ENCODE data around the gene TNNI2.

Gene TNNI2

DNA sequence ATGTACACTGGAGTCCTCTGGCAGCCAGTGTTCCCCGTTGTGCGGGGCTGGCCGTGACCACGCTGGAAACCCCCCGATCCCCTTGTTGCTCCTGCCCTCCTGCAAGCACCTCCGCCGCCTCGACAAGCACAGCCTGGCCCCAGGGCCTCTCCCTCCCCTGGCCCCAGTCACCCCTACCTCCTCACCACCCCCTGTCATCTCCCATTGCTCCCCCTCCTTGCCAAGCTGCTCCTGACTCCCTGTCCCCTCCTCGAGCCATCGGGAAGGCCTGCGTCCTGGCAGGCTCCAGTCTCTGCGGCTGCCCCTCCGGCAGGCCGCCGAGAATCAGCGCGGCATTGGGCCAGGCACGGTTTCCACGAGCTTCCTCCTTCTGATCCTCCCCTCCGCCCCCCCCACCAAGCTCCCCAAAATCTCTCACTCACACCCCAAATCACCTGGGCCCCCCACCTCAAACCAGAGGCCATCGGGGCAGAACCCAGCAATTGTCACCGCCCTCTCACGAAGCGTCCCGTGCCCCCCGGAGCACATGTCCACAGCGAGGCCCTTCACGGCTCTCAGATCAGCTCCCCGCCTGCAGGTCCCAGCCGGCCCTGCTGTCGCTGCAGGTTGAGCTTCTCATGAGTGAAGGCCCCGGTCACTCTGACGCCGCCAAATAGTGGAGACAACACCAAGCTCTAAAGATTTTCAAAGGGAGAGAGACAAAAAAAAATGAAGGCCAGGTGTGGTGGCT lies 8.4 kb downstream of the TNNI2 start:
- DNase-seq = no peak

DNA sequence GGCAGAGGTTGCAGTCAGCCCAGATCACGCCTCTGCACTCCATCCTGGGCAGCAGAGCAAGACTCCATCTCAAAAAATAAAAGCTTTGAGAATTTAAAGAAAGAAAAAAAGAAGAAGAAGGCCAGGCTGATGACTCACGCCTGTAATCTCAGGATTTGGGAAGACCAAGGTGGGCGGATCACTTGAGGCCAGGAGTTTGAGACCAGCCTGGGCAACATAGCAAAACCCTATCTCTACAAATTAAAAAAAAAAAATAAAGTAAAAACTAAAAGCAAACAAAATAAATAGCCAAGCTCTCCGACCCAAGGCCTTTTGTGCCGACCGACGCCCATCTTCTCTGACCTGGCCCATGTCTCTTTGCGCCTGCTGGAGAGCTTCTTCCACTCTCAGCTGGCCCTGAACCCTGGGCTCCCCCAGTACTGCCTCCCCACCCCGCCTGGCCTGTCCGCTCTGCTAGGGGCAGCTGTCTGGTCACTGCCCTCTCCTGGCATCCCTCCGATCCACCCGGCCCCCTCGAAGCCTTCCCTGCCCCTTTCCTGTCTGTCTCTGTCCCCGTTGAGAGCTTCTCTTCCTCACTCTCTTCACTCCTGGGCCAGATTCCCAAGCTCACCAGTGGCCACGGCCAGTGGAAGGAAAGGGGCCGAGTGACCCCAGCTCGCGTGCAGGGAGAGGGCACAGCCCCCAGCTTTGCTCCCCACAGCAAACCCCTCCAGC lies 9.3 kb downstream of the TNNI2 start:
- DNase-seq = no peak

DNA sequence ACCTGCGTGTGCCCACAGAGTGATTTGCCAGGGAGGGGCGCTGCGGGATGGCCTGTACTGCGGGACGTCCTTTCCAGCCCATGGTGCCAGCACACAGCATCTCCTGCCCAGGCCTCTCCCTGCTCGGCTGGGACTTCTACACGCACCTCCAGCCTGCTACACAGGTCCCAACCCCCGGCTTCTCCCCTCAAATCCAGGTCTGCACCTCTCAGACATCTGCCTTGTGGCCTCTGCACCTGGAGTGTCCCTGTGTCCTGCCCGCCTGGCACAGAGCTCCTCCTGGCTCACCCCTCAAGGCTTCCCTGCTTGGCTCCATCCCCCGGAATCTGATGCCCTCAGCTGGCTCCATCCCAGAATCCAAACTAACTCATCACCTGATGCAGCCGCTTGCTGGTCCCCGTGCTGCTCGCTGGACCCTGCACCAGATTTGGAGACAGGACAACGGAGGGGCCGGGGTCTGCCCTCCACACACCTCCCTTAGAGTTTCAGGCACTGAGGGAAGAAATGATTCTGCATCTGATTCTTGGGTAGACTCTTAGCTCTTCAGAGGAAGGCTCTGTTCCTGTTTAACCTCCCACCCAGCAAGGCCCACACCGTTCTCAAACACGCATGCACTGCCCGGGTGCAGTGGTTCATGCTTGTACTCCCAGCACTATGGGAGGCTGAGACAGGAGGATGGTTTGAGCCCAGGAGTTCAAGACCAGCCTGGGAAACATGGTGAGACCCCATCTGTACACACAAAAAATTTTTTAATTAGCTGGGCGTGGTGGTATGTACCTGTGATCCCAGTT lies 10.1 kb downstream of the TNNI2 start:
- DNase-seq = no peak

DNA sequence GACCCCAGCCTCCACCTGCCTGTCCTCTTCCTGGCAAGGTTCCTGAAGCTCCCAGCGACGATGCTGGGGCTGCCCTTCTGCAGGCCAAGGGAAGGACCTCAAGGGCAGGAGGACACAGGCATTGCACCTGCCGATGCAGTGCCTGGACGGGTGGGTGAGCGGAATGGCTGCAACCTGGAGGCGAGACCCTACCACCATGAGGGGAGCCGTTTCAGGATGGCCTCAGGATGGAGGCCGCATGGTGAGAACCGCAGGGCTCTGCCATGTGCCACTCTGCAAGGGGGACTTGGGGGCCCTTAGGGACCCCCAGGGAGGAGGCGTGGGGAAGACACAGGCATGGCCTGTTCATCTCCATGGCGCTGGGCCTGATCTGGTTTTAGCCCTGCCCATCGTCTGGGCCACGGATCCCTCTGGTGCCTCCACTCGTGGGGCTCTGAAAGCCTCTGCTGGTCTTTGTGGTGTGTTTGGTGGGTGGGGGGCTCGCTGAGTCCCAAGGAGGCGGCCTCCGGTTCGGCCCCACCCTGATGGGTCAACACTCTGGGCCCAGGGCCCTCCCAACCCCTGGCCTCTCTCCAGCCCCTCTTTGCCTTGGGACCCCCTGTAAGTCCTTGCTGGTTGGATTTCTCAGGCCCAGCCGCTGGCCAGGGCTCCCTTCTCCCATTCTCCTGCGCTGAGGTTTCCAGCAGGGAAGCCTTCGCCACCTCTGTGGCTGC lies 12.8 kb downstream of the TNNI2 start:
- DNase-seq = no peak

DNA sequence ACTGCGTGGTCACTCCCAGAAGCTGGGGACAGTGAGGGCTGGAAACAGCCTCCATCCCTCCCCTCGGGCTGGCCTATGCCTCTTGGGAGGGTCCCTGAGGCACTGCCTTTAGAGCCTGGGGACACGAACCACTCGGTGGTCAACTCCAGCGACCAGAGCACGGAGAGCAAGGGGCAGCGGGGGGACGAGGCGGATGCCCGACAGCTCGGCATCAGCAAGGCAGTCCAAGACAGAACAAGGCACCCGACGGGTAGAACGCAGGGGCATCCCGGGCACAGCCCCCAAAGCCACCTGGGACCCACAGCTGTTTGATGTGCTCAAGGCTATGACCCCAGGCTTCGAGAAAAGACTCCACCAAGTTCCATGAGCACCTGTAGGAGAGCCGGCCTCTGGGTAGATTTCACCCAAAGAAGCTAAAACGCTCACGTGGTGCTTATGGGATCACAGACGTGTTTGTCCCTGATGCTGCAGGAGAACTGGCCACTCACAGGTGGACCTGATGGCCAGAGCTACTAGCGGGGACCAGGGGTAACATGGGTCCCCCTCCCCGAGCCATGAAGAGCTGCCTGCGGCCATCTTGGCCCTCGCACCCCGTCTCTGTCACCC lies 13.6 kb downstream of the TNNI2 start:
- DNase-seq = no peak

DNA sequence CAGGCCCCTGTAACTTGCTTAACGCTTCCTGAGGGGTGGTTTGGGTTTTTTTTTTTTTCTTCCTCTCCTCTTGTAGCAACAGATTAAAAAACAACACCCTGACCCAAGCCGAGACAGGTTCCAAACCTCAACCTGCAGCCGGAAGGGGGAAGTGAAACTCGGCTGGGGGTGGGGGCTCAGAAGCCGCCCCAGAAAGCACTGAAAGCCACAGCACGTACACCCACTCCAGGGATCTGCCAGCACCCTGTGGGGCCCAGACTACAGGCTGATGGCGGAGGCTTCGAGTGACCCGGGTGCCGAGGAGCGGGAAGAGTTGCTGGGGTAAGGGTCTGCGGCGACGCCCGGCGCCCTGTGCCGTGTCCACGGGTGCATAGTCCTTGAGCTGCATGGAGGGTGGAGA lies 14.1 kb downstream of the TNNI2 start, which contains the start of gene LSP1:
LSP1 (plus strand) TSS at position 208 of the 400 bp plus-strand sequence; CDS start at position 269, 61 bp downstream.
- DNase-seq = no peak

DNA sequence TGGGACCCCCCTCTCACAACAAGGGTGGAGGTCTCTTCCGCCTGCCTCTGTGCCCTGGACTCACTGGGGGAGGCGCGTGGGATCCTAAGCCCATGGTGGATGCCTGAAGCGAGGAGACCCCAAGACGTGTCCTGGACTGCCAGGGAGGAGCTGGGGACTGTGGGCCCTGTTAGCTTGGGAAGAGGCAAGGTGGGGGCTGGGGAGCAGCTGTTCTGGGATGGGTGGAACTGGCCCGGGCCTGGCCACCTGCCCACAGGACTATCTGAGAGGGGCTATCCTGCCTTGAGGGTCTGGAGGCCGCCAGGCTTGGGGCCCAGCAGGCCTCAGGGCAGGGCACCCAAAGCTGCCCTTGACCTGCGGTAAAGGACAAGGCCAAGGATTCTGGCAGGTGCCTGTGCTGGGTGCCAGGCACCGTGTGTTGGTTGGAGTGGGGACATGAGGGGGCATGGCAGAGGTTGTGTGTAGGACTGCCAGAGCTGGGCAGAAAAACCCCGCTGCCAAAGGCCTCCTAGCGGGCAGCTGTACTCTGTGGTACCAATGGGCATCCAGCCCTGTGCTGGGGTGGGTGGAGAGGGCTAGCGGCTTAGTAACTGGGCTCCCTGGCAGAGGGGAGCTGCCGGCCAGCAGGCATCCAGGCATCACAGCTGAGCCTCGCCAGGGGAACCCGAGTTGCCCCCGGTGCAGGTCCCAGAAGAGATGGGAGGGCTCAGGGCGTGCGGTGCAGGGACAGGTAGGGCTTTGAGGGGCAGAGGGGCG lies 14.8 kb downstream of the TNNI2 start:
- DNase-seq = no peak

DNA sequence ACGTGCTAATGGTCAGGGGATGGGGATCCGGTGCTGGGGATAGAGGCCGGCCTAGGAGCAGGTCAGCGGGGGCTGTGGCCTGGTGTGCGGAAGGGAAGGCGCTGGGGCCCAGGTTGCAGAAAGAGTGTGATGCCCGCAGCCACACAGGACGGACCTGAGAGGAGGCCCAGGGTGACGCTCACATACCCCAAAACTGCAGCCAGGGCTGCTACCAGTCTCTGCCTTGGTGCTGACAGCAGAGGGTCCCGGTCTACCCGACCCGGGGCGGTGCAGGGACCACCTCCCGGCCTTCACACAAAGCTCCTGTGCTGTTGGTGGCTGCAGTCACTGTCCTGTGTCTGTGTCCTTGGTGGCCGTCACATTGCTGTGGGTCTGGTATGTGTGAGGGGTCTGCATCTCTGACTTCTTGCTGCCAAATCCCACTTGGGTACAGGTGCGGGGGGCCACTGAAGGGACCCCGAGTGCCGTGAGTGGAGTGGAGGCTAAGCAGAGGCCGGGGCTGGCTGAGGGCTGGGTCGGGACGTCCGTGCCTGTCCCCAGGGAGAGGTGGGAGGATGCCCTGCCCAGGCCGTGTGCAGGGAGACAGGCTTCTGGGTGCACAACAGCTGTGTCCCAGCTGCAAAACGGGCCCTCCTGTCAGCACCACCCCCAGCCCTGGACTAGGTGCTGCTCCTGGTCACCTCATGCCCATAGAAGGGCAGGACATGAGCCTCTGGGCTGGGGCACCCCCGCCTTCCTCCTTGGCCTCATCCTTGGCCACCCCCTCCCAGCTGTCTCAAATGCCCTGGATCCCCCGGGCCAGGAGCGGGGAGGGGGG lies 15.6 kb downstream of the TNNI2 start:
- no peak for DNase-seq

DNA sequence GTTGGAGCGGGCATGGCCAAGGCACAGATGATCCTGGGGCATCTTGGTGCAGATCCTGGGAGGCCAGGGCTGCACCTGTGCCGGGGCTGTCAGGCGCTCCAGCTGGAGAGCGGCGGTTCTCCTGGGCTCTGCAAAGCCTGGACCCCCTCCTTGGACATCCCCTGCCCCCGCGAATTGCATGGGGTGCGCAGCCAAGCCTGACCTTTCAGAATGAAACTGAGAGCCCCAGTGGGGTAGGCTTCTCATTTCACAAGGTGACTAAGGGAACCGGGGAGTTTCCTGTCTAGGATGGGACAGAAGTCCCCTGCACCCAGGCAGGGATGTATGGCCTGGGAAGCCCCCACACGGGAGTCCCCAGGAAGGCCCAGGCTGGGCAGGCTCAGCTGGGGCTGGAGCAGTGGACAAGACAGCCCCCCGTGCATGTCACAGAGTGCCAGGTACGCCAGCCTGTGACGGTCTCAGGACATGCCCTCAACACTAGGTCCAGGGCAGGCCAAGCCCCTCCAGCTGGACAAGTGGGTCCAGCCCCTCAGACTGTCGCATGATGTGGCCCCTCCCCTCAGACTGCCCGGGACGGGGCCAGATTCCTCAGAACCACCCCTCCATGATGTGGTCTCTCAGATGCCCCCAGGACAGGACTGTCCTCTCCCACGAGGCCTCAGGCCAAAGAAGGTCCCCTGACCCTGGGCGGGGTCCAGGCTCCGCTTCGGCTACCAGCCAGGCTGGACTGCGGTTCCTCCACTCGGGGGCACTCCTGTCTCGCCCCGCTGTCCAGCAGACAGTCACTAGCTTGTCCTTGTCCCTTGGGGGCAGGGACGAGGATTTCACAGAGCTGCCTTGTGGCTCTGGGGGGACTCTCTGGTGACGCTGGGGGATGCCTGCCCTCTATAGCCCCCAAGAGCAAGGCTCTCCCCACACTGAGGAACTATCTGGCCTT lies 16.4 kb downstream of the TNNI2 start:
- no peak for DNase-seq

DNA sequence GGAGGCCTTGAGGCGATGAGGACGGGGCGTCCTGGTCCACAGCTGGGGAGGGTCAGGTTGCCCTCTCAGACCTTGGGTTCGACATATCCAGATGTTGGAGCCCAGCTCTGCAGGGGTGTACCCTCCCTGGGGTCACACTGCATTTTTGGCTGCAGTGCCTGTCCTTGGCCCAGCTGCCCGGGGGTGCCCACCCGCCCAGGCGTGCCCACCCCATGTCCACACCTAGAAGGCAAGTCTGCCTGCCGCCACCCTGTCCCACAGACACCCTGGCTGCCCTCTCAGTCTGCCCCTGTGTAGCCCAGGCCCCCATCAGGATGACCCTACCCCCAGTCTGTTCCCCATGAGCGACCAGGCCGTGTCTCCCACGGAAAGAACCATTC lies 17.1 kb downstream of the TNNI2 start:
- DNase-seq = no peak

DNA sequence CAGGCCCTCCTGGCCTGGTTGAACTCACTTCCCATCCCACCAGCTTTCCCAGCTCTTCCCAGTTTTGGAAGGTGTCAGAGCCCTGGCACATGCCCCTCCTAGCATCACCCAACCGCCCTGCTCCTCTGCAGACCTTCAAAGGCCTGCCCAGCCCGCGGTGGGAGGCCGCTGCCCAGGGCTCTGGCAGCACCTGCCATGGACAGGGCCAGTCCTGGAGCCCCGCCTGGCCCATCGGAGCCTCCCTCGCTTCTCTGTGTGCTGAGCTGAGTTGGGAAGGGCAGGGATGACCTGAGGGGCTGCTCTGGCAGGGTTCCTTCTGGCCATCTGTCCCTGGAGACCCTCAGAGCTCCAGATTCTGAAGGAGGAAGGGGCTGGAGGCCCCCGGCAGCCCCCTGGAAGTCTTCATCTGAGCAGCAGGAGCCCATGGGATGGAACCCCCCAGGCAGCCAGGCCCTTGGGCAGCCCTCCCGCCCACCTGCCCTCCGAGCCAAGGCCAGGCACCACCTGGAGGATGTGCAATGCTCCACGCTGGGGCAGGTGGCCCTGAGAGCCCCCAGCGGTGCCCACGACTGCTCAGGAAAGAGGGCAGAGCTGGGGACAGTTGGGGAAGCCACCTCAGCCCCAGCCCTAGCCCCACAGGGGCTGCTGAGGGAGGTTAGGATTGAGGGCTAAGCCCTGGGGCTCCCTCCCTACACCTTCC lies 17.7 kb downstream of the TNNI2 start:
- no peak for DNase-seq

DNA sequence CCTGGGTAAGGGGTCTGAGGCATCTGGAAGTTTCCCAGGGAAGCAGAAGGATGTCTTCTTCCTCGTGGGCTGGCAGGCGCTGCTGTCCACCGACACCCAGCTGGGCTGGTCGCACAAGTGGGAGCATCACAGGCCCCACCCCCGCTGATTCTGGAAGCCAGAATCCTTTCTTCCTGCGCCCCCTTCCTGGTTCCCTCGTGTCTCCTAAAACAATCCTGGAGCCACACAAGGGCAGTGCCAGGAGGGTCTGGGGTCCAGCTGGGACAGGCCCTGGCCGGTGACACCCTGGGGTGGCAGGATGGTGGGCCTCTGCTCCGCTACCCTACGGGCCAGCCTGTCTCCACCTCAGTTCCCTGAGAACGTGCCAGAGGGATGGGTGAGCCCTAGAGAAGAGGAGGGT lies 18.3 kb downstream of the TNNI2 start:
- no peak for DNase-seq

DNA sequence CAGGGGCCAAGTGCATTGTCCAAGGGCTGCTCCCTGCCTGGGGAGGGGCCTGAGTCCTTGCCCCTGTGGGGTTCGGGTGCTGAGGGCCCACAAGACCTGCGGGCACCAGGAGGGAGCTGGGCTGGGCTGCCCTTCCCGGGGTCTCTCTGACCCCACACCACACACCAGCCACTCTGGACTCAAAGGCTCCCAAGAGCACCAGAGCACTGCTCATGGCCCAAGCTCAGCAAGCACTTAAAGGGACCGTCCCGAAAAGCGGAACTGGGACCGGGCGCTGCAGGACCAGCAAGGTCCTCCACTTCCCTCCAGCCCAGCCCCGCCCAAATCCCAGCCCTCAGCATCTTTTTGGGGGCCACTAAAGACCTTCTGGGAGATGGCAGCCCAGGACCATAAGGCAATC lies 19.4 kb downstream of the TNNI2 start:
- DNase-seq = no peak

DNA sequence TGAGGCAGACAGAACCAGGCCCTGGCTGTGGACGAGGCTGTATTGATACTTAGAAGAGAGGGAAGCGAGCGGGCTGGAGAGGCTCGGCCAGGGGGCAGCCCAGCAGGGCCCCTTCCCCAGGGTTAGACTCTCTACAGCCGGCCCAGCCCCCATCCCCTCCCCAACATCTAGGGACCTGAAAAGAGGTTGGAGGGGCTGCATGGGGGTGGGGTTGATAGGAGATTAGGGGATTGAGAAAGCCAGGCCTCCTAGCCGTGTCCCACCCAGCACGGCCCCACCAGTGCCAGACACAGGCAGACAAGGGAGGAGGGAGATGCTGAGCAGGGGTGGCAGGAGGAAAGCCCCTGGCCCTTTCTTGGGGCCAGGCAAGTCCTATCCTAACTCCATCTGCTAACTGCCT lies 19.8 kb downstream of the TNNI2 start:
- no peak for DNase-seq

DNA sequence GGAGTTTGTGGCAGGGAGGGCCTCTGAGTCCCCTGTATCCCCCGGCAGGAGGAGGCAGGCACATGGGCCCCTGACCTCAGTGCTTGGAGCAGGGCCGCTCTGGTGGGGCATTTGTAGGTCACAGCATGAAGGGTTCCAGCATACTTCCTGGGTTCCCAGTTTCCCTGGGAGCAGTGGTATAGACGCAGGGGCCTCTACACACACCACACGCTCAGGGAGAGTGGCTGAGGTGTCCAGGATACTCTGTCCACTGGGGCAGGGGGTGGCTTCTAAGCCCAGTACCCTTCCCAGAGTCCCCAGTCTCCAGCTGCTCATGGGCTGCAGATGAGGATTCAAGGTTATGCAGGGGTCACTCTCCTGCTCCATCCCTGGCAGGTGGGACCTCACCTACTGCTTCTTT lies 20.2 kb downstream of the TNNI2 start:
- DNase-seq = no peak

DNA sequence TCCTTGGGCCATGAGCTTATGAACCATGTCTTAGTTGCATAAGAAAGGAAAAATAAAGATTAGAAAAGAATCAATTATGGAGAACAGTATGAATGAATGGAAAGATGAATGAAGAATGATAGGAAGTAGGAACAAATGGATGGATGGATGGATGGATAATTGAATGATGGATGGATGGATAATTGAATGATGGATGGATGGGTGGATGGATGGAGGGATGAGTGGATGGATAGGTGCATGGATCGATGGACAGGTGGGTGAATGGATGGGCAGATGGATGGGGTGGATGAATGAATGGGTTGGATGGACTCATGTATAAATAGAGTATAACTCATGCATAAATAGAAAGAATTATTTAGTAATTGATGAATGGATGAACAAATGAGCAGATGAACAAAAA lies 21.3 kb downstream of the TNNI2 start:
- DNase-seq = no peak

DNA sequence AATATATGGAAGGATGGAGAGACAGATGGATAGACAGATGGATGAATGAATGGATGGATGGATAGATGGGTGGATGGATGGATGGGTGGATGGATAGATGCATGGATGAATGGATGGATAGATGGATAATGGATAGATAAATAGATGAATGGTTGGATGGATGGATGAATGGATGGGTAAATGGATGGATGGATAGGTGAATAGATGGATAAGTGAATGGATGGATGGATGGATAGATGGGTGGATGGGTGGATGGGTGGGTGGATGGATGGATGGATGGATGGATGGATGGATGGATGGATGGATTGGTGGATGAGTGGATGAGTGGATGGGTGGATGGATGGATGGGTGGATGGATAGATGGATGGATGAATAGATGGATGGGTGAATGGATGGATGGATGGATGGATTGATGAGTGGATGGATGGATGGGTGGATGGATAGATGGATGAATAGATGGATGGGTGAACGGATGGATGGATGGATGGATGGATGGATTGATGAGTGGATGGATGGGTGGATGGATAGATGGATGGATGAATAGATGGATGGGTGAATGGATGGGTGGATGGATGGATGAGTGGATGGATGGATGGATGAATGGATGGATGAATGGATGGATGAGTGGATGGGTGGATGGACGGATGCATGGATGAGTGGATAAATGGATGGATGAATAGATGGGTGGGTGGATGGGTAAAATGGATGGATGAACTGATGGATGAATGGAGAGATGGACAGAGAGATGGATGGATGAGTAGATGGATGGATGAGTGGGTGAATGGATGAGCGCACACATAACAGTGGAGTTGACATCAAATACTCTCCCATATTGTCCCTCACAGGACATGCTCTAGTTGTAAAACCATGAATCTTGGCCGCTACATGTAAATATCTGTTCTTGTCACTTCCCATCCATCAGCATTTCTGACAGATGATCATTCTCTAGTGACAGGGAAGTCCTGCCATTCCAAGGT lies 22.9 kb downstream of the TNNI2 start:
- DNase-seq = no peak

Data from NCI-H1694 treated with DMSO at 0.1 percent for 48 hours (cell line).